Measurements from ENCODE around the gene RNF41. TPM values are rescaled to one million over a fixed set of nuclear protein-coding genes. Genes with fewer than 3 reads are reported as not detected.

Gene RNF41
- total RNA-seq, 1 donor from 2014 or later: 48.6 TPM

DNA sequence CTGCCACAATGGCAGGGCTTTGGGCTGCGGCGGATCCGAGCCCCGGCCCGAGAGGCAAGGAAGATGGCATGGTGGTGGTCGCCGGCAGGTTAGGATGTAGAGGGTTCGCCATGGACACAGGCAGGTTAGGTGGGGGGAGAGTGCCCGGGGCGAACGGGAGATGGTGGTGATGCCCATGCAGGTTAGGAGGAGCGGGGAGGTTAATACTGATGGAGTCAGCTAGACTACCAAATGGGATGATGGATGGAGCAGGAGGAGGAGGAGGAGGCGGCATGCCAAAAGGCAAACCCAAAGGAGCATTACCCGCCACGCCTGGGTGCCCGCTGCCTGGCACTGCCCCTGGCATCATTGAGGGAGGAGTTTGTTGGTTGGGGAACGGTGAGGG, 57.4 kb downstream of the RNF41 start:
- H3K27me3 Mint-ChIP-seq (ENCODE audit: low read depth): peaks cover 11% of the 10 kb centered on the region
- peaks cover 33% of the 10 kb centered on the region for H3K36me3 Mint-ChIP-seq (ENCODE audit: low read depth)
- TF ChIP-seq, protein P1, sequence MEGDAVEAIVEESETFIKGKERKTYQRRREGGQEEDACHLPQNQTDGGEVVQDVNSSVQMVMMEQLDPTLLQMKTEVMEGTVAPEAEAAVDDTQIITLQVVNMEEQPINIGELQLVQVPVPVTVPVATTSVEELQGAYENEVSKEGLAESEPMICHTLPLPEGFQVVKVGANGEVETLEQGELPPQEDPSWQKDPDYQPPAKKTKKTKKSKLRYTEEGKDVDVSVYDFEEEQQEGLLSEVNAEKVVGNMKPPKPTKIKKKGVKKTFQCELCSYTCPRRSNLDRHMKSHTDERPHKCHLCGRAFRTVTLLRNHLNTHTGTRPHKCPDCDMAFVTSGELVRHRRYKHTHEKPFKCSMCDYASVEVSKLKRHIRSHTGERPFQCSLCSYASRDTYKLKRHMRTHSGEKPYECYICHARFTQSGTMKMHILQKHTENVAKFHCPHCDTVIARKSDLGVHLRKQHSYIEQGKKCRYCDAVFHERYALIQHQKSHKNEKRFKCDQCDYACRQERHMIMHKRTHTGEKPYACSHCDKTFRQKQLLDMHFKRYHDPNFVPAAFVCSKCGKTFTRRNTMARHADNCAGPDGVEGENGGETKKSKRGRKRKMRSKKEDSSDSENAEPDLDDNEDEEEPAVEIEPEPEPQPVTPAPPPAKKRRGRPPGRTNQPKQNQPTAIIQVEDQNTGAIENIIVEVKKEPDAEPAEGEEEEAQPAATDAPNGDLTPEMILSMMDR (conservative IDR thresholded peaks at IDR 0.05): no peak
- H3K9me3 Mint-ChIP-seq: no peaks in the 10 kb centered on the region
- no peak for DNase-seq (ENCODE audit: low read depth, low spot score)
- H3K4me3 Mint-ChIP-seq: peak overlapping the region; percentile 29
- H3K27ac Mint-ChIP-seq (ENCODE audit: unreplicated experiment): no peak overlapping the region
- peaks cover 34% of the 10 kb centered on the region for H3K4me1 Mint-ChIP-seq

DNA sequence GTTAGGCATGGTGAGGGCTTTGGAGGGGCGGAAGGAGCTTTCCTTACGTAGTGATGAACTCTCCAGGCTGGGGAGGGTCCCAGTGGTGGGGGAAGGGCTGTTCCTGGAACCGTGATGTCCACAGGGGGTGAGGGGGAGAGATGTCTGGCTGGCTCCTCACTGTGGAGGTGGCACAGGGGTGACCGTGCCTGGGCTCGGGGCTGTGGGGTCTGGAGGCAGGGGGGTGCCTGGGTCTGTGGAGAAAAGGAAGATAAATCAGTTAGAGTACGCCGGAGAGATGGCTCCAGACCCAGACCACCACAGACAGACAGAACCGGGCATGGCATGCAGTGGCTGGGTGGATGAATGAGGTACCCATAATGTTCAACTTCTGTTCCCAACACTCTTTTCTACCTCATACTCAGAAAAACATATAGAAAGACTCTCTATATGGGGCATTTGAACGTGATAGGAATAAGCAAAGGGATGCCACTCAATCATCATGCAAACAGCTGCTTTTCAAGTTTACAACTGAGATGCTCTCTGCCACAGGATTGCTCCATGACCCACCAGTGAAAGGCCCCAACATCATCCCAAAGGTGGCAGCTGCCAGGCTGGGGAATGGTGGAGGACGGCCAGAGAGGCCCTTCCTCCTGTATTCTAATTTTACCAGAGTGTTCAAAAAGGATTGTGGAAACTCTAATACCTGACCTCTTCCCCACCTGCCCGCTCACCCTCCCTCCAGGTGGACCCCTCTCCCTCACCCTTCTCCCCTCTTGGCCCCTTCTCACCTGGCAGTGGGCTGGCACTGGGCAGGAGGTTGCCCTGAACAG, 58.0 kb downstream of the RNF41 start:
- Mint-ChIP-seq H3K4me1 (peaks cover 40% of the 10 kb centered on the region), H3K27ac (ENCODE audit: unreplicated experiment) (no peak overlapping the region), H3K36me3 (ENCODE audit: low read depth) (peaks cover 38% of the 10 kb centered on the region), H3K4me3 (peak overlapping the region; percentile 95), H3K27me3 (ENCODE audit: low read depth) (peaks cover 15% of the 10 kb centered on the region), H3K9me3 (no peaks in the 10 kb centered on the region)
- no peak for DNase-seq (ENCODE audit: low read depth, low spot score)
- TF ChIP-seq, protein P1 (conservative IDR thresholded peaks at IDR 0.05): no peak

DNA sequence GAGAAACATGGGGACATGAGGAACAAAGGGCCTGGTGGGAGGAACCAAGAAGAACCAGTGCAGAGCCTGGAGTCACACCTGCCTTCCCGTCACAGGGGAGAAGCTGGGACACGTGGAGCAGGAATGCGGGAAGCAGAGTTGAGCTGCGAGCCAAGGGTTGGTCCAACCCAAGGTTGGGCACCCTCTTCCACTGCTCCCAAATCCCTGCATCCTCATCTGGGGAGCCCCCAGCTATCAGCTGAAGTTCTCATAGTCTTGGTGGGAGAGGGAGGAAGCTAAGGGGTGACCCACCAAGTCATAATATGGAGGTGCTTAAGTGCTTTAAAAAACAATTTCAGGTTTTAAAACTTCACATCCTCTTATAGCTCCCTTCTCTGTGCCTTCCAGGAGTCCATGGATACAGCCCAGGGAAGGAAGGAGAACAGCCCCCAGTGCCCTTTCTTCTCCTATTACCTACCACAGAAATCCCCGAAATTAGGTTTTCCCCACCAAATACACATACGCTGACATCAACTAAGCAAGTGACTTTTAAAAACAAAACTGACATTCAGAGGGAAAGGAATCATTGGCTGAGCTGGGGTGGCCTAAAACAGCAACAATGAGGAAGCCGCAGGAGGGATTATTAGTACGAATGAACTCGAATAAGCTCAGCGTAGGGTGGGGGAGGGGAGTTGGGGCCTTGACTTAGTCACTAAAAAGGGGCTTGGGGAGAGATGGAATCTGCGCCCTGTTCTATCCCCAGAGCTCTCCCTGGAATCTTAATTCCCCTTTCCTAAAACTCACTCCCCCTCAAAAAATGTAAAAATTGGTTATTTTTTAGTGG, 59.0 kb downstream of the RNF41 start:
- Mint-ChIP-seq H3K27me3 (ENCODE audit: low read depth) (peaks cover 18% of the 10 kb centered on the region), H3K9me3 (no peaks in the 10 kb centered on the region), H3K36me3 (ENCODE audit: low read depth) (peaks cover 38% of the 10 kb centered on the region), H3K27ac (ENCODE audit: unreplicated experiment) (no peak overlapping the region), H3K4me3 (peak overlapping the region; percentile 95), H3K4me1 (peaks cover 47% of the 10 kb centered on the region)
- DNase-seq (ENCODE audit: low read depth, low spot score): no peak
- TF ChIP-seq, protein P1 (conservative IDR thresholded peaks at IDR 0.05): no peak

DNA sequence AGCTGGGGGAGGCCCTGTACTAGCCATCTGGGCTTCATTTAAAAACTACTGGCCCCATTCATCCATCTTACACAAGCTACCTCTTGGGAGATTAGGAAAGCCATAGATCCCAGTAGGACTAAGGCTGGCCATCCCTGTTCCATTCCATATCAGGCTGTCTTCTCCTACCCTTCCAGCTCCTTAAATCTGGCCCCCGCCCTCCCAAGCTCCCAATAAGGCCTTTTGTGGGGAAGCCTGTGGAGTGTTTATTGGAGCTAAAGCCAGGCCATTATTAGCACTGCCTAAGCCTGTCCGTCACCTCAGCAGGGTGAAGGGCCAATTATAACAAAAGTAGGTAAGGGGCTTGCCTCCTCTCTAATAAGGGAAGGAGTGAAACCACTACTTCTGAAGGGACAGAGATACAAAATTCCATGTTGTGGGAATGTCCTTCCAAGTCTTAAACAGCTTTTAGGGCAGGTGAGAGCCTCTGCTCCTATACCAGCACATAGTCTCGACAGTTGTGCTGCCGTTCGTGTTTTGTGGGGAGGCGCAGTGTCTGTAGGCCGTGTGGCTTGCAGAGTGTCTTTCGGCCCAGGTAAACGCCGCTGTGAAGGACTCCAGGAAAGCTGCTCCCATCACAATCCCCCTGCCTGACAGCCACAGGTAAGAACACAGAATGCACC, 59.9 kb downstream of the RNF41 start:
- Mint-ChIP-seq H3K27me3 (ENCODE audit: low read depth) (peaks cover 18% of the 10 kb centered on the region), H3K27ac (ENCODE audit: unreplicated experiment) (no peak overlapping the region), H3K4me1 (peaks cover 55% of the 10 kb centered on the region), H3K9me3 (no peaks in the 10 kb centered on the region), H3K4me3 (peak overlapping the region; percentile 95), H3K36me3 (ENCODE audit: low read depth) (peaks cover 34% of the 10 kb centered on the region)
- TF ChIP-seq, protein P1 (conservative IDR thresholded peaks at IDR 0.05): no peak
- no peak for DNase-seq (ENCODE audit: low read depth, low spot score)

DNA sequence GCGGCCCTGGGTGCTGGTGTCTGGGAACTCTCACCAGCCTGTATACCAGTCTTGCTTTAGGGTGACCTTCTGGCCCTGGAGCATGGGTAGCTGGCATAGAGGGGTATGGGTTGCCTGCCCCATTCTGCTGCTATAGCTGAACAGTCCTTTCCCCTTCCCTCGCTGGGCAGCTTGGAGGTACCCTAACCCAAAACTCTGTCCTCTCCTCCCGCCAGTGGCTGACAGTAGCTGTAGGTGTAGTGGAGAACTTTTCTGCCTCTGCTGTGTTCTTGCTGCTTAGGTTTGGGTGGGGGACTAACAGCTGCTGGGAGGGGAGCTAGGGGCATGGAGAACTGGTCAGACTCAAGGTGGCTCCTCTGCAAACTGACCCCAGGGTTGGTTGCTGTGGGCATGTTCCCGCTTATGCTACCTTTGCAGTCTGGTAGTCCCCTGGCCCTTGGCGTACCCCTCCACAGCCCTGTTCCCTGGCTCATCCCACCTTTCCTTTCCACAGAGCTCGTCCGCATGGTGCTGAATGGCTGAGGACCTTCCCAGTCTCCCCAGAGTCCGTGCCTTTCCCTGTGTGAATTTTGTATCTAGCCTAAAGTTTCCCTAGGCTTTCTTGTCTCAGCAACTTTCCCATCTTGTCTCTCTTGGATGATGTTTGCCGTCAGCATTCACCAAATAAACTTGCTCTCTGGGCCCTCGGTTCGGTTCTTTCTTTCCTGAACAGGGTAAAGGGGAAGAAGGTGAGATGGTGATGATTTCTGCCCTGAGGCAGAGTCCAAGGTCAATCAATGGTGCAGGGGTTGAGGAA, 60.6 kb downstream of the RNF41 start:
- peak overlapping the region; percentile 60 for H3K27ac Mint-ChIP-seq (ENCODE audit: unreplicated experiment)
- no peaks in the 10 kb centered on the region for H3K9me3 Mint-ChIP-seq
- peaks cover 34% of the 10 kb centered on the region for H3K36me3 Mint-ChIP-seq (ENCODE audit: low read depth)
- TF ChIP-seq, protein P1 (conservative IDR thresholded peaks at IDR 0.05): no peak
- H3K4me1 Mint-ChIP-seq: peaks cover 55% of the 10 kb centered on the region
- peak overlapping the region; percentile 95 for H3K4me3 Mint-ChIP-seq
- peaks cover 18% of the 10 kb centered on the region for H3K27me3 Mint-ChIP-seq (ENCODE audit: low read depth)
- no peak for DNase-seq (ENCODE audit: low read depth, low spot score)
